HEK293 (cell line): ENCODE data around the gene MYH11.

ENCODE experiments used
- ZBTB7A ChIP-seq: fragments of 450-650 bp; formaldehyde crosslinking; IDR thresholded peaks from 2 replicates; pipeline ENCODE4 v1.5.1; 2016; ENCODE audit warnings: low read depth, missing biosample characterization, missing genetic modification characterization
- ZNF214 ChIP-seq: fragments of 450-650 bp; formaldehyde crosslinking; IDR thresholded peaks from 2 replicates; pipeline ENCODE4 v1.5.1; 2017; ENCODE audit warnings: missing biosample characterization, mild to moderate bottlenecking, missing genetic modification characterization, borderline replicate concordance
- TF ChIP-seq, protein P1 (sequence below): fragments of 450-650 bp; formaldehyde crosslinking; IDR thresholded peaks from 2 replicates; pipeline ENCODE4 v1.5.1; 2016; ENCODE audit warnings: missing biosample characterization, missing genetic modification characterization
- TF ChIP-seq, protein P2 (sequence below): fragments of 450-650 bp; formaldehyde crosslinking; IDR thresholded peaks from 2 replicates; pipeline ENCODE4 v1.5.1; 2016; ENCODE audit warnings: missing biosample characterization, missing genetic modification characterization
- TF ChIP-seq, protein P3 (sequence below): fragments of 450-650 bp; formaldehyde crosslinking; IDR thresholded peaks from 2 replicates; pipeline ENCODE4 v1.5.1; 2016; ENCODE audit warnings: missing biosample characterization, missing genetic modification characterization

DNA sequence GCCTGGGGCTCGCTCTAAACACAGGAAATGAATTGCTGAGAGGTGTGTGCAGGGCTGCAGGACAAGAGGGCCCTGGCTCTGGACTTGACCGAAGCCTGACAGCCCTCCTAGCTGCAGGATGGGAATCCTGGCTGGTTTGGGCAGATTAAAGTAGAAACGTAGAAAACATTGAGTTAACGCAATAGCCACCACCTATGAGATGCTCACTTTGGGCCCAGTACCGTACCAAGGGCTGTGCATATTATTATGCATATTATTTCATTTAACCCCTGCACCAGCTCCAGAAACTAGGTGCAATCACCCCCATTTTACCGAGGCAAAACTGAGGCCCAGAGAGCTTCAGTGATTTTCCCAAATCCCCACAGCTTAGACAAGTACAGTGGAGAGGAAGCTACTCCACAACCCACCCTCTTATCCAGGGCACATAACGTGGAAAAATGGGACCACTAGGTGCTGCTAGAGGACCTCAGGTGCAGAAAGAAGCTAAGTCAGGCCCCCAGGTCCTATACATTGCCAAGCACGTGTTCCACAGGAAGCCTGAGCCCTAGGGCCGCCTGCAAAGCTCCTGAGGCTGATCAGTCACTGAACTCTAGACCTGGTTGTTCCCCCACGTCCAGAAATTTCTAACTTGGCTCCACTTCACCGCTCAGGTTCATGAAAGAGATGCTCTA, 79.2 kb downstream of the MYH11 start:
- TF ChIP-seq, protein P1, sequence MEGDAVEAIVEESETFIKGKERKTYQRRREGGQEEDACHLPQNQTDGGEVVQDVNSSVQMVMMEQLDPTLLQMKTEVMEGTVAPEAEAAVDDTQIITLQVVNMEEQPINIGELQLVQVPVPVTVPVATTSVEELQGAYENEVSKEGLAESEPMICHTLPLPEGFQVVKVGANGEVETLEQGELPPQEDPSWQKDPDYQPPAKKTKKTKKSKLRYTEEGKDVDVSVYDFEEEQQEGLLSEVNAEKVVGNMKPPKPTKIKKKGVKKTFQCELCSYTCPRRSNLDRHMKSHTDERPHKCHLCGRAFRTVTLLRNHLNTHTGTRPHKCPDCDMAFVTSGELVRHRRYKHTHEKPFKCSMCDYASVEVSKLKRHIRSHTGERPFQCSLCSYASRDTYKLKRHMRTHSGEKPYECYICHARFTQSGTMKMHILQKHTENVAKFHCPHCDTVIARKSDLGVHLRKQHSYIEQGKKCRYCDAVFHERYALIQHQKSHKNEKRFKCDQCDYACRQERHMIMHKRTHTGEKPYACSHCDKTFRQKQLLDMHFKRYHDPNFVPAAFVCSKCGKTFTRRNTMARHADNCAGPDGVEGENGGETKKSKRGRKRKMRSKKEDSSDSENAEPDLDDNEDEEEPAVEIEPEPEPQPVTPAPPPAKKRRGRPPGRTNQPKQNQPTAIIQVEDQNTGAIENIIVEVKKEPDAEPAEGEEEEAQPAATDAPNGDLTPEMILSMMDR (tag by site-specific recombination) = peak; percentile 89
- TF ChIP-seq ZNF214 = no peak
- TF ChIP-seq, protein P2, sequence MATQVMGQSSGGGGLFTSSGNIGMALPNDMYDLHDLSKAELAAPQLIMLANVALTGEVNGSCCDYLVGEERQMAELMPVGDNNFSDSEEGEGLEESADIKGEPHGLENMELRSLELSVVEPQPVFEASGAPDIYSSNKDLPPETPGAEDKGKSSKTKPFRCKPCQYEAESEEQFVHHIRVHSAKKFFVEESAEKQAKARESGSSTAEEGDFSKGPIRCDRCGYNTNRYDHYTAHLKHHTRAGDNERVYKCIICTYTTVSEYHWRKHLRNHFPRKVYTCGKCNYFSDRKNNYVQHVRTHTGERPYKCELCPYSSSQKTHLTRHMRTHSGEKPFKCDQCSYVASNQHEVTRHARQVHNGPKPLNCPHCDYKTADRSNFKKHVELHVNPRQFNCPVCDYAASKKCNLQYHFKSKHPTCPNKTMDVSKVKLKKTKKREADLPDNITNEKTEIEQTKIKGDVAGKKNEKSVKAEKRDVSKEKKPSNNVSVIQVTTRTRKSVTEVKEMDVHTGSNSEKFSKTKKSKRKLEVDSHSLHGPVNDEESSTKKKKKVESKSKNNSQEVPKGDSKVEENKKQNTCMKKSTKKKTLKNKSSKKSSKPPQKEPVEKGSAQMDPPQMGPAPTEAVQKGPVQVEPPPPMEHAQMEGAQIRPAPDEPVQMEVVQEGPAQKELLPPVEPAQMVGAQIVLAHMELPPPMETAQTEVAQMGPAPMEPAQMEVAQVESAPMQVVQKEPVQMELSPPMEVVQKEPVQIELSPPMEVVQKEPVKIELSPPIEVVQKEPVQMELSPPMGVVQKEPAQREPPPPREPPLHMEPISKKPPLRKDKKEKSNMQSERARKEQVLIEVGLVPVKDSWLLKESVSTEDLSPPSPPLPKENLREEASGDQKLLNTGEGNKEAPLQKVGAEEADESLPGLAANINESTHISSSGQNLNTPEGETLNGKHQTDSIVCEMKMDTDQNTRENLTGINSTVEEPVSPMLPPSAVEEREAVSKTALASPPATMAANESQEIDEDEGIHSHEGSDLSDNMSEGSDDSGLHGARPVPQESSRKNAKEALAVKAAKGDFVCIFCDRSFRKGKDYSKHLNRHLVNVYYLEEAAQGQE = no peak
- no peak for TF ChIP-seq ZBTB7A (tag by site-specific recombination)
- TF ChIP-seq, protein P3, sequence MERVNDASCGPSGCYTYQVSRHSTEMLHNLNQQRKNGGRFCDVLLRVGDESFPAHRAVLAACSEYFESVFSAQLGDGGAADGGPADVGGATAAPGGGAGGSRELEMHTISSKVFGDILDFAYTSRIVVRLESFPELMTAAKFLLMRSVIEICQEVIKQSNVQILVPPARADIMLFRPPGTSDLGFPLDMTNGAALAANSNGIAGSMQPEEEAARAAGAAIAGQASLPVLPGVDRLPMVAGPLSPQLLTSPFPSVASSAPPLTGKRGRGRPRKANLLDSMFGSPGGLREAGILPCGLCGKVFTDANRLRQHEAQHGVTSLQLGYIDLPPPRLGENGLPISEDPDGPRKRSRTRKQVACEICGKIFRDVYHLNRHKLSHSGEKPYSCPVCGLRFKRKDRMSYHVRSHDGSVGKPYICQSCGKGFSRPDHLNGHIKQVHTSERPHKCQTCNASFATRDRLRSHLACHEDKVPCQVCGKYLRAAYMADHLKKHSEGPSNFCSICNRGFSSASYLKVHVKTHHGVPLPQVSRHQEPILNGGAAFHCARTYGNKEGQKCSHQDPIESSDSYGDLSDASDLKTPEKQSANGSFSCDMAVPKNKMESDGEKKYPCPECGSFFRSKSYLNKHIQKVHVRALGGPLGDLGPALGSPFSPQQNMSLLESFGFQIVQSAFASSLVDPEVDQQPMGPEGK = no peak
